GM23338 (cell line): ENCODE results near the gene ACKR1. TPM values are rescaled to one million over a fixed set of nuclear protein-coding genes. Genes with fewer than 3 reads are reported as not detected.

Experiments
- ATAC-seq: fragments of 200-7000 bp; cut with Tn5 transposase; 3 replicates; pipeline ENCODE4 v1.9.1; 2020
- DNase-seq: peaks from one replicate; pipeline ENCODE4 v3.0.0-alpha.2; 2015; ENCODE audit warnings: low spot score
- H2AFZ ChIP-seq: fragments of 200-600 bp; sonication (generic); 2 replicates; pipeline ENCODE4 v1.8.0; 2016; ENCODE audit warnings: antibody characterized with exemption, mild to moderate bottlenecking, moderate library complexity
- H3F3A ChIP-seq: fragments of 200-600 bp; sonication (generic); replicated peaks from 2 replicates; pipeline ENCODE4 v1.8.0; 2017; ENCODE audit warnings: antibody characterized with exemption, mixed run types, low read depth
- H3K27ac ChIP-seq: fragments of 200-600 bp; sonication (generic); 2 replicates; pipeline ENCODE4 v1.6.1; 2016; ENCODE audit warnings: low read depth
- H3K27me3 ChIP-seq: fragments of 200-600 bp; sonication (generic); 2 replicates; pipeline ENCODE4 v1.8.0; 2016; ENCODE audit warnings: mild to moderate bottlenecking, mixed run types, moderate library complexity; ENCODE audit not compliant: insufficient read depth
- H3K36me3 ChIP-seq: fragments of 200-600 bp; sonication (generic); 2 replicates; pipeline ENCODE4 v1.8.0; 2016; ENCODE audit warnings: mild to moderate bottlenecking; ENCODE audit not compliant: insufficient read depth
- H3K4me1 ChIP-seq: fragments of 200-600 bp; sonication (generic); 2 replicates; pipeline ENCODE4 v1.8.0; 2016; ENCODE audit warnings: mild to moderate bottlenecking, moderate library complexity; ENCODE audit not compliant: insufficient read depth
- H3K4me2 ChIP-seq: fragments of 200-600 bp; sonication (generic); 2 replicates; pipeline ENCODE4 v1.7.1; 2017; ENCODE audit warnings: mixed run types
- H3K4me3 ChIP-seq: fragments of 200-600 bp; sonication (generic); 2 replicates; pipeline ENCODE4 v1.6.1; 2016; ENCODE audit warnings: mixed run types
- H3K79me2 ChIP-seq: fragments of 200-600 bp; sonication (generic); replicated peaks from 2 replicates; pipeline ENCODE4 v1.8.0; 2017; ENCODE audit warnings: mild to moderate bottlenecking; ENCODE audit not compliant: insufficient read depth
- H3K9me2 ChIP-seq: fragments of 200-600 bp; sonication (generic); 2 replicates; pipeline ENCODE4 v1.8.0; 2017; ENCODE audit not compliant: insufficient read depth
- H4K20me1 ChIP-seq: fragments of 200-600 bp; sonication (generic); replicated peaks from 2 replicates; pipeline ENCODE4 v1.8.0; 2017; ENCODE audit warnings: mild to moderate bottlenecking; ENCODE audit not compliant: insufficient read depth
- H3K27ac Mint-ChIP-seq: 2 replicates; pipeline ENCODE4 v1.8.0; 2020; ENCODE audit warnings: inconsistent platforms, mild to moderate bottlenecking, moderate library complexity, mixed read lengths
- H3K27me3 Mint-ChIP-seq: 3 replicates; pipeline ENCODE4 v1.8.0; 2022; ENCODE audit warnings: low read depth, mild to moderate bottlenecking, moderate library complexity, mixed read lengths, inconsistent platforms; ENCODE audit not compliant: insufficient read depth, poor library complexity
- H3K36me3 Mint-ChIP-seq: 3 replicates; pipeline ENCODE4 v1.8.0; 2021; ENCODE audit warnings: low read depth, mild to moderate bottlenecking, inconsistent platforms, moderate library complexity, mixed read lengths
- H3K4me1 Mint-ChIP-seq: 3 replicates; pipeline ENCODE4 v1.8.0; 2020; ENCODE audit warnings: mild to moderate bottlenecking, inconsistent platforms, mixed read lengths
- H3K4me3 Mint-ChIP-seq: 3 replicates; pipeline ENCODE4 v1.8.0; 2021; ENCODE audit warnings: moderate library complexity, mild to moderate bottlenecking, inconsistent platforms, mixed read lengths
- H3K9me3 Mint-ChIP-seq: 3 replicates; pipeline ENCODE4 v1.8.0; 2020; ENCODE audit warnings: moderate library complexity, mild to moderate bottlenecking, inconsistent platforms, mixed read lengths
- CREB1 ChIP-seq: fragments of 250-450 bp; sonication (Bioruptor Pico); IDR thresholded peaks from 2 replicates; pipeline ENCODE4 v1.5.0; 2020; ENCODE audit warnings: low read depth, mild to moderate bottlenecking, moderate library complexity
- EZH2 ChIP-seq: fragments of 200-600 bp; sonication (generic); IDR thresholded peaks from one replicate; pipeline ENCODE4 v1.8.0; 2017; ENCODE audit warnings: antibody characterized with exemption, mild to moderate bottlenecking, low read depth; ENCODE audit not compliant: unreplicated experiment
- JUNB ChIP-seq: IDR thresholded peaks from one replicate; pipeline ENCODE4 v1.6.1; 2016; ENCODE audit warnings: antibody characterized with exemption; ENCODE audit not compliant: unreplicated experiment
- NANOG ChIP-seq: IDR thresholded peaks from 2 replicates; pipeline ENCODE4 v1.6.1; 2016; ENCODE audit warnings: antibody characterized with exemption, borderline replicate concordance
- POLR2AphosphoS5 ChIP-seq: IDR thresholded peaks from 2 replicates; pipeline ENCODE4 v1.6.1; 2016; ENCODE audit warnings: antibody characterized with exemption, low read depth
- STAT1 ChIP-seq: IDR thresholded peaks from one replicate; pipeline ENCODE4 v1.6.1; 2016; ENCODE audit warnings: antibody characterized with exemption; ENCODE audit not compliant: unreplicated experiment
- ZNF114 ChIP-seq: fragments of 250-450 bp; sonication (Bioruptor Pico); IDR thresholded peaks from 2 replicates; pipeline ENCODE4 v1.5.0; 2020; ENCODE audit warnings: mild to moderate bottlenecking, moderate library complexity
- long read RNA-seq: library from polyadenylated mRNA; unstranded; transcript quantifications from one replicate; pipeline ENCODE4 v2.0.0, GENCODE V29; 2020; ENCODE audit not compliant: unreplicated experiment
- polyA plus RNA-seq: library from polyadenylated mRNA; unstranded; fragments of >200 nt; fragmentation: Nextera tagmentation; extraction: Ambion mirVana; gene quantifications from 2 replicates; pipeline ENCODE4 v1.2.1, GENCODE V29; 2016
- total RNA-seq: library from RNA; depleted of rRNA; stranded (reverse); fragments of >200 nt; shearing (Covaris generic); gene quantifications from 2 replicates; pipeline ENCODE4 v1.2.3, GENCODE V29; 2014; rRNA removed
- TF ChIP-seq, protein P1 (sequence below): IDR thresholded peaks from 2 replicates; pipeline ENCODE4 v1.6.1; 2016; ENCODE audit warnings: antibody characterized with exemption
- TF ChIP-seq, protein P2 (sequence below): IDR thresholded peaks from one replicate; pipeline ENCODE4 v1.6.1; 2018; ENCODE audit warnings: antibody characterized with exemption; ENCODE audit not compliant: unreplicated experiment
- TF ChIP-seq, protein P3 (sequence below): fragments of 250-450 bp; sonication (Bioruptor Pico); IDR thresholded peaks from 2 replicates; pipeline ENCODE4 v1.5.0; 2020; ENCODE audit warnings: mild to moderate bottlenecking, moderate library complexity
- TF ChIP-seq, protein P4 (sequence below), 2 experiments: fragments of 200-600 bp in 1 of 2; sonication (generic) in 1 of 2; conservative IDR thresholded peaks; 2 replicates each; pipeline versions ENCODE4 v1.5.1 to v1.6.1; 2016 to 2017; ENCODE audit warnings: antibody characterized with exemption in 2 of 2, low read depth in 2 of 2, mild to moderate bottlenecking in 2 of 2, moderate library complexity in 1 of 2

ACKR1 gene, protein sequence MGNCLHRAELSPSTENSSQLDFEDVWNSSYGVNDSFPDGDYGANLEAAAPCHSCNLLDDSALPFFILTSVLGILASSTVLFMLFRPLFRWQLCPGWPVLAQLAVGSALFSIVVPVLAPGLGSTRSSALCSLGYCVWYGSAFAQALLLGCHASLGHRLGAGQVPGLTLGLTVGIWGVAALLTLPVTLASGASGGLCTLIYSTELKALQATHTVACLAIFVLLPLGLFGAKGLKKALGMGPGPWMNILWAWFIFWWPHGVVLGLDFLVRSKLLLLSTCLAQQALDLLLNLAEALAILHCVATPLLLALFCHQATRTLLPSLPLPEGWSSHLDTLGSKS
- not detected in 2 replicates for total RNA-seq
- polyA plus RNA-seq = 0.29 TPM in 1 of 2 replicates, not detected in the other
- long read RNA-seq = 0 reads

GRCh38 chr1:159204161-159205141 lies at the start of gene ACKR1:
Gene ACKR1 (plus strand): TSS chr1:159204875. CDS start chr1:159204960, 85 bp downstream.
- Histone ChIP-seq H2AFZ (0 out of 2 replicates have a peak within 1 kb of the TSS, but pooled peaks have one; percentile 90), H3K4me1 (peaks cover 11% of the 10 kb centered on the region)
- TF ChIP-seq POLR2AphosphoS5 (no peak), EZH2 (no peak), NANOG (no peak), CREB1 (CRISPR knock-in tag) (no peak), STAT1 (no peak), JUNB (no peak), ZNF114 (no peak)
- TF ChIP-seq, protein P1, sequence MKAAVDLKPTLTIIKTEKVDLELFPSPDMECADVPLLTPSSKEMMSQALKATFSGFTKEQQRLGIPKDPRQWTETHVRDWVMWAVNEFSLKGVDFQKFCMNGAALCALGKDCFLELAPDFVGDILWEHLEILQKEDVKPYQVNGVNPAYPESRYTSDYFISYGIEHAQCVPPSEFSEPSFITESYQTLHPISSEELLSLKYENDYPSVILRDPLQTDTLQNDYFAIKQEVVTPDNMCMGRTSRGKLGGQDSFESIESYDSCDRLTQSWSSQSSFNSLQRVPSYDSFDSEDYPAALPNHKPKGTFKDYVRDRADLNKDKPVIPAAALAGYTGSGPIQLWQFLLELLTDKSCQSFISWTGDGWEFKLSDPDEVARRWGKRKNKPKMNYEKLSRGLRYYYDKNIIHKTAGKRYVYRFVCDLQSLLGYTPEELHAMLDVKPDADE = no peak
- TF ChIP-seq, protein P2, sequence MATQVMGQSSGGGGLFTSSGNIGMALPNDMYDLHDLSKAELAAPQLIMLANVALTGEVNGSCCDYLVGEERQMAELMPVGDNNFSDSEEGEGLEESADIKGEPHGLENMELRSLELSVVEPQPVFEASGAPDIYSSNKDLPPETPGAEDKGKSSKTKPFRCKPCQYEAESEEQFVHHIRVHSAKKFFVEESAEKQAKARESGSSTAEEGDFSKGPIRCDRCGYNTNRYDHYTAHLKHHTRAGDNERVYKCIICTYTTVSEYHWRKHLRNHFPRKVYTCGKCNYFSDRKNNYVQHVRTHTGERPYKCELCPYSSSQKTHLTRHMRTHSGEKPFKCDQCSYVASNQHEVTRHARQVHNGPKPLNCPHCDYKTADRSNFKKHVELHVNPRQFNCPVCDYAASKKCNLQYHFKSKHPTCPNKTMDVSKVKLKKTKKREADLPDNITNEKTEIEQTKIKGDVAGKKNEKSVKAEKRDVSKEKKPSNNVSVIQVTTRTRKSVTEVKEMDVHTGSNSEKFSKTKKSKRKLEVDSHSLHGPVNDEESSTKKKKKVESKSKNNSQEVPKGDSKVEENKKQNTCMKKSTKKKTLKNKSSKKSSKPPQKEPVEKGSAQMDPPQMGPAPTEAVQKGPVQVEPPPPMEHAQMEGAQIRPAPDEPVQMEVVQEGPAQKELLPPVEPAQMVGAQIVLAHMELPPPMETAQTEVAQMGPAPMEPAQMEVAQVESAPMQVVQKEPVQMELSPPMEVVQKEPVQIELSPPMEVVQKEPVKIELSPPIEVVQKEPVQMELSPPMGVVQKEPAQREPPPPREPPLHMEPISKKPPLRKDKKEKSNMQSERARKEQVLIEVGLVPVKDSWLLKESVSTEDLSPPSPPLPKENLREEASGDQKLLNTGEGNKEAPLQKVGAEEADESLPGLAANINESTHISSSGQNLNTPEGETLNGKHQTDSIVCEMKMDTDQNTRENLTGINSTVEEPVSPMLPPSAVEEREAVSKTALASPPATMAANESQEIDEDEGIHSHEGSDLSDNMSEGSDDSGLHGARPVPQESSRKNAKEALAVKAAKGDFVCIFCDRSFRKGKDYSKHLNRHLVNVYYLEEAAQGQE = no peak
- TF ChIP-seq, protein P3, sequence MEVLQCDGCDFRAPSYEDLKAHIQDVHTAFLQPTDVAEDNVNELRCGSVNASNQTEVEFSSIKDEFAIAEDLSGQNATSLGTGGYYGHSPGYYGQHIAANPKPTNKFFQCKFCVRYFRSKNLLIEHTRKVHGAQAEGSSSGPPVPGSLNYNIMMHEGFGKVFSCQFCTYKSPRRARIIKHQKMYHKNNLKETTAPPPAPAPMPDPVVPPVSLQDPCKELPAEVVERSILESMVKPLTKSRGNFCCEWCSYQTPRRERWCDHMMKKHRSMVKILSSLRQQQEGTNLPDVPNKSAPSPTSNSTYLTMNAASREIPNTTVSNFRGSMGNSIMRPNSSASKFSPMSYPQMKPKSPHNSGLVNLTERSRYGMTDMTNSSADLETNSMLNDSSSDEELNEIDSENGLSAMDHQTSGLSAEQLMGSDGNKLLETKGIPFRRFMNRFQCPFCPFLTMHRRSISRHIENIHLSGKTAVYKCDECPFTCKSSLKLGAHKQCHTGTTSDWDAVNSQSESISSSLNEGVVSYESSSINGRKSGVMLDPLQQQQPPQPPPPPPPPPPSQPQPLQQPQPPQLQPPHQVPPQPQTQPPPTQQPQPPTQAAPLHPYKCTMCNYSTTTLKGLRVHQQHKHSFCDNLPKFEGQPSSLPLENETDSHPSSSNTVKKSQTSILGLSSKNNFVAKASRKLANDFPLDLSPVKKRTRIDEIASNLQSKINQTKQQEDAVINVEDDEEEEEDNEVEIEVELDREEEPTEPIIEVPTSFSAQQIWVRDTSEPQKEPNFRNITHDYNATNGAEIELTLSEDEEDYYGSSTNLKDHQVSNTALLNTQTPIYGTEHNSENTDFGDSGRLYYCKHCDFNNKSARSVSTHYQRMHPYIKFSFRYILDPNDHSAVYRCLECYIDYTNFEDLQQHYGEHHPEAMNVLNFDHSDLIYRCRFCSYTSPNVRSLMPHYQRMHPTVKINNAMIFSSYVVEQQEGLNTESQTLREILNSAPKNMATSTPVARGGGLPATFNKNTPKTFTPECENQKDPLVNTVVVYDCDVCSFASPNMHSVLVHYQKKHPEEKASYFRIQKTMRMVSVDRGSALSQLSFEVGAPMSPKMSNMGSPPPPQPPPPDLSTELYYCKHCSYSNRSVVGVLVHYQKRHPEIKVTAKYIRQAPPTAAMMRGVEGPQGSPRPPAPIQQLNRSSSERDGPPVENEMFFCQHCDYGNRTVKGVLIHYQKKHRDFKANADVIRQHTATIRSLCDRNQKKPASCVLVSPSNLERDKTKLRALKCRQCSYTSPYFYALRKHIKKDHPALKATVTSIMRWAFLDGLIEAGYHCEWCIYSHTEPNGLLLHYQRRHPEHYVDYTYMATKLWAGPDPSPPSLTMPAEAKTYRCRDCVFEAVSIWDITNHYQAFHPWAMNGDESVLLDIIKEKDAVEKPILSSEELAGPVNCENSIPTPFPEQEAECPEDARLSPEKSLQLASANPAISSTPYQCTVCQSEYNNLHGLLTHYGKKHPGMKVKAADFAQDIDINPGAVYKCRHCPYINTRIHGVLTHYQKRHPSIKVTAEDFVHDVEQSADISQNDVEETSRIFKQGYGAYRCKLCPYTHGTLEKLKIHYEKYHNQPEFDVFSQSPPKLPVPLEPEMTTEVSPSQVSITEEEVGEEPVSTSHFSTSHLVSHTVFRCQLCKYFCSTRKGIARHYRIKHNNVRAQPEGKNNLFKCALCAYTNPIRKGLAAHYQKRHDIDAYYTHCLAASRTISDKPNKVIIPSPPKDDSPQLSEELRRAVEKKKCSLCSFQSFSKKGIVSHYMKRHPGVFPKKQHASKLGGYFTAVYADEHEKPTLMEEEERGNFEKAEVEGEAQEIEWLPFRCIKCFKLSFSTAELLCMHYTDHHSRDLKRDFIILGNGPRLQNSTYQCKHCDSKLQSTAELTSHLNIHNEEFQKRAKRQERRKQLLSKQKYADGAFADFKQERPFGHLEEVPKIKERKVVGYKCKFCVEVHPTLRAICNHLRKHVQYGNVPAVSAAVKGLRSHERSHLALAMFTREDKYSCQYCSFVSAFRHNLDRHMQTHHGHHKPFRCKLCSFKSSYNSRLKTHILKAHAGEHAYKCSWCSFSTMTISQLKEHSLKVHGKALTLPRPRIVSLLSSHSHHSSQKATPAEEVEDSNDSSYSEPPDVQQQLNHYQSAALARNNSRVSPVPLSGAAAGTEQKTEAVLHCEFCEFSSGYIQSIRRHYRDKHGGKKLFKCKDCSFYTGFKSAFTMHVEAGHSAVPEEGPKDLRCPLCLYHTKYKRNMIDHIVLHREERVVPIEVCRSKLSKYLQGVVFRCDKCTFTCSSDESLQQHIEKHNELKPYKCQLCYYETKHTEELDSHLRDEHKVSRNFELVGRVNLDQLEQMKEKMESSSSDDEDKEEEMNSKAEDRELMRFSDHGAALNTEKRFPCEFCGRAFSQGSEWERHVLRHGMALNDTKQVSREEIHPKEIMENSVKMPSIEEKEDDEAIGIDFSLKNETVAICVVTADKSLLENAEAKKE (CRISPR knock-in tag) = no peak
- TF ChIP-seq, protein P4, sequence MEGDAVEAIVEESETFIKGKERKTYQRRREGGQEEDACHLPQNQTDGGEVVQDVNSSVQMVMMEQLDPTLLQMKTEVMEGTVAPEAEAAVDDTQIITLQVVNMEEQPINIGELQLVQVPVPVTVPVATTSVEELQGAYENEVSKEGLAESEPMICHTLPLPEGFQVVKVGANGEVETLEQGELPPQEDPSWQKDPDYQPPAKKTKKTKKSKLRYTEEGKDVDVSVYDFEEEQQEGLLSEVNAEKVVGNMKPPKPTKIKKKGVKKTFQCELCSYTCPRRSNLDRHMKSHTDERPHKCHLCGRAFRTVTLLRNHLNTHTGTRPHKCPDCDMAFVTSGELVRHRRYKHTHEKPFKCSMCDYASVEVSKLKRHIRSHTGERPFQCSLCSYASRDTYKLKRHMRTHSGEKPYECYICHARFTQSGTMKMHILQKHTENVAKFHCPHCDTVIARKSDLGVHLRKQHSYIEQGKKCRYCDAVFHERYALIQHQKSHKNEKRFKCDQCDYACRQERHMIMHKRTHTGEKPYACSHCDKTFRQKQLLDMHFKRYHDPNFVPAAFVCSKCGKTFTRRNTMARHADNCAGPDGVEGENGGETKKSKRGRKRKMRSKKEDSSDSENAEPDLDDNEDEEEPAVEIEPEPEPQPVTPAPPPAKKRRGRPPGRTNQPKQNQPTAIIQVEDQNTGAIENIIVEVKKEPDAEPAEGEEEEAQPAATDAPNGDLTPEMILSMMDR (conservative IDR thresholded peaks at IDR 0.05; ENCODE audit: low read depth in 2 of 2) = no peak

More at GRCh38 chr1:159204161-159205141, at the start of gene ACKR1:
- DNase-seq (no peak), ATAC-seq (peak; percentile 19)
- Histone ChIP-seq H3K36me3 (no peaks in the 10 kb centered on the region), H3K9me2 (no peaks in the 10 kb centered on the region), H4K20me1 (no peaks in the 10 kb centered on the region), H3K4me3 (no peak within 1 kb of the TSS), H3K79me2 (no peaks in the 10 kb centered on the region), H3K27ac (no peak within 1 kb of the TSS), H3K4me2 (no peak within 1 kb of the TSS), H3K27me3 (no peaks in the 10 kb centered on the region), H3F3A (no peaks in the 10 kb centered on the region)
- no peaks in the 10 kb centered on the region; the same call in 2 of the 3 replicates for H3K36me3 Mint-ChIP-seq
- no peak within 1 kb of the TSS; the same call in 2 of the 3 replicates for H3K4me3 Mint-ChIP-seq
- no peaks in the 10 kb centered on the region for H3K9me3 Mint-ChIP-seq
- H3K27ac Mint-ChIP-seq = no peak within 1 kb of the TSS
- H3K4me1 Mint-ChIP-seq = peaks cover 52% of the 10 kb centered on the region
- H3K27me3 Mint-ChIP-seq = peaks cover 10% of the 10 kb centered on the region
